DMS 273 treated with DMSO at 0.1 percent for 48 hours (cell line): ENCODE data around the gene KHNYN.
"Not testable (repeated sequence)": the region's sequence is repeated elsewhere in the genome, so short reads cannot be mapped to it uniquely, and the experiment has no call there.

Experiments used
- DNase-seq: peaks from one replicate; lab custom pipeline; 2025; lab: John Stamatoyannopoulos, UW

KHNYN gene

DNA sequence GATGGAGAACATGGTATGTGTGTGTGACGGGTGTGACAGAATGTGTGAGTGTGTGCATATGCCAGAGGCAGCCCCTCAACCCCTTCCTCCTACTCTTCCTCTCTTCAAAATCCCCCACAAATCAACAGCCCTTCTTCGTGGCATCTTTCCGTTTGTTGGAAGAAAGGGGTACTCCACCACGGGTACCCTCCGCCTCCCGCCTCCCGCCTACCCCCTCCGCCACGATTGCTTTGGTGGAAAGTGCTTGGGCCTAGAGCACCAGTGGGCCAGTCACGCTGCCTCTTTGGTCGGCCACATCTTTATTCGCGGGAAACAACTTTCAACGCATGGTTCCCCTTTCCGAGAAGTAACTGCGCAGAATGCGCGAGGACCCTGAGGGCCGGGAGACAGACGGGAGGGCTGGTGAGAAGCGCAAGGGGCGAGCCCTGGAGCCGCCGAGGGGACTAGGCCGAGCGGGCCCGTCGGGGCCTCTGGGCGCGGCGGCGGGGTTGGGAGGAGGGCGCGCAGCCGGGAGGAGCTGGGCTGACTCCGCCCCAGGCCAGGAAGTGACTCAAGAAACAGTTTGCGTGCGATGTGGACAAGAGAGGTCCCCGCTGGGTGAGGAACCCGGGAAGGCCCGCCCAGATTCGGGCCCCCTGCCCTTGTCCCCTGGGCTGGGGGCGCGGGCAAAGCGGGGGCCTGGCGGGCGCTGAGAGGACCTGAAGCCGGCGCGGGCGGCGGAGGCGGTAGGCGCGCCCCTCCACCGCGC is at the start of gene KHNYN, which contains the start of gene CBLN3:
Gene KHNYN (plus strand): TSS at position 560 of the 748 bp plus-strand sequence. CDS start 777 bp downstream, outside the sequence.
Gene CBLN3 (minus strand): TSS at position 274 of the 748 bp plus-strand sequence. CDS start 614 bp downstream, outside the sequence.
- peak; percentile 58 for DNase-seq

- peak; percentile 68 for DNase-seq
These were observed 48.2 kb upstream of the KHNYN start for GRCh38 chr14:24381363-24382063.

DNA sequence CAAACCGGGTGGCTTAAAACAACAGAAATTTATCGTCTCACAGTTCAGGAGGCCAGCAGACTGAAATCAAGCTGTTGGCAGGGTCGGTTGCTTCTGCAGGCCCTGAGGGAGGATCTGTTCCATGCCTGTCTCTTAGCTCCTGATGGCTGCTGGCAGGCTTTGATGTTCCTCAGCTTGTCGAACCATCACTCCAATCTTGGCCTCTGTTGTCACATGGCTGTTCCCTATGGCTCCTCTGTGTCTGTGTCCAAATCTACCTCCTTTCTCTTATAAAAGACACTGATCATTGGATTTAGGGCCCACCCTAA is 47.7 kb upstream of the KHNYN start:
- no peak for DNase-seq

DNA sequence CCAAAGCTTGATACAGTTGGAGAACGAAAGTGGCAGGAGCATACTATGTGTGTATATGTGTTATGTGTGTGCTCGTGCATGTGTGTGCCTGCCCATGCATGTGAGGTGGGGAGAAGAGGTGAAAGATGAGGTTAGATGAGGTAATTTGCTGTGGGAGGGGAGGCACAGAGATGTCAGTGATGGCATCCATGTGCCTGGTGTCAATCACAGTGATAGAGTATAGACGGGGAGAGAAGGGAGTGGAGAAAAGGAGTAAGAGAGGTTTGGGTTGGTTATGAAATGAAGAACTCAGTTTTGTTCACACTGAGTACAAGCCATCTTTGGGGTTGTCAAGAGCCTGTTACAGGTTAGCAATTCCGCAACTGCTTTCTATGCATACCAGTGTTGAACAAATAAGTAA is 45.6 kb upstream of the KHNYN start:
- DNase-seq, result no peak

- no peak for DNase-seq
These were observed 44.2 kb upstream of the KHNYN start for GRCh38 chr14:24385524-24385923.

DNA sequence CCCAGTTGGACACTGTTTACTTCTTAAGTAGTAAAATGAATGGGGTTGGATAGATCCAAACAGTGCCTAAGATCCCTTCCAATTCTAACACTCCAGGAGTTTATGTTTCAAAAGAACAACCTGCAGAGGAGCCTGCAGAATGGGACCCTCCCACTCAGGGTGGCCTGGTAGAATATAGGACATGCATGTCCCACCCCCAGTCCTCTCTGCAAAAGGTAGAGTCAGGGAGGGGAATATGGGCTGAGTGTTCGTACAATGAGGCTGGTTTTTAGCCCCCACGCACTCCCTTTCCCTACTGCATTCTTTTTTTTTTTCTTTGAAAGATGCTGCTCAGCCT is 42.8 kb upstream of the KHNYN start:
- no peak for DNase-seq

DNA sequence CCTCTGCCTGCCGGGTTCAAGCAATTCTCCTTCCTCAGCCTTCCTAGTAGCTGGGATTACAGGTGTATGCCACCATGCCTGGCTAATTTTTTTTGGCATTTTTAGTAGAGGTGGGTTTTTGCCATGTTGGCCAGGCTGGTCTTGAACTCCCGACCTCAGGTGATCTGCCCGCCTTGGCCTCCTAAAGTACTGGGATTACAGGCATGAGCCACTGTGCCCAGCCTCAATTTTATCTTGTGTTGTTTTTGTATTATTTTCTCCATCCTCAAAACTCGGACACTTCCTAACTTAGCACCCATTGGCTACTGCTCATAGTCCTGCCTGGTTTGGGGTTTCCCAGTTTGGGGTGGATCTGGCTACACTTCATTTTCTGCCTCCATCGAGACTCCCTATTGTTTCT is 42.2 kb upstream of the KHNYN start:
- DNase-seq, result not testable (repeated sequence)

DNA sequence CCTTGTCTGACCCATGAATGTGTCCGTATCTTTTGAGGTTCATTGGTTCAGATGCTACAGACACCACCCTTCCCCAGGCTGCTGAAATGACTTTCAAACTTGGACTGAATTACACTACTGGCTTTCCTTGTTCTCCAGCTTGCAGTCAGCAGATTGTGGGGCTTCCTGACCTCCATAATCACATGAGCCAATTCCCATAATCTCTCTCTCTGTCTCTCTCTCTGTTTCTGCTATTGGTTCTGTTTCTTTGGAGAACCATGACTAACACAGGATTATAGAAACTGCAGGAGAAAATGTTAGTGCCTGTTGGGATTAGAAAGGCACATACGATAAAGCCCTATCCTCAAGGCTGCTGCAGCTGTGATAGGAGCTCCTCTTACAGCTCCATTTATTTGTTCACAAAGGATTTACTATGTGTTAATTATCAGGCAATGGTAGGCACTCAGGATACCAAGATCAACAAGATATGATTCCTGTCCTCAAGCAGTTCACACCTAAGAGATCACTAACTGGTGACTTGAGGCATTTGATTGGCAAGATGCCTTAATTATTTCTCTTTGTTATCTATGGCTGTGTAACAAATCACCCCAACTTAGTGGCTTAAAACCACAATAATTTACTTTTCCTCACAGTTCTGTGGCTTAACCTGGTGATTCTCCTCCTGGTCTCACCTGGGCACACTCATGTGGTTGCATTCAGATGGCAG is 41.1 kb upstream of the KHNYN start:
- no peak for DNase-seq

DNA sequence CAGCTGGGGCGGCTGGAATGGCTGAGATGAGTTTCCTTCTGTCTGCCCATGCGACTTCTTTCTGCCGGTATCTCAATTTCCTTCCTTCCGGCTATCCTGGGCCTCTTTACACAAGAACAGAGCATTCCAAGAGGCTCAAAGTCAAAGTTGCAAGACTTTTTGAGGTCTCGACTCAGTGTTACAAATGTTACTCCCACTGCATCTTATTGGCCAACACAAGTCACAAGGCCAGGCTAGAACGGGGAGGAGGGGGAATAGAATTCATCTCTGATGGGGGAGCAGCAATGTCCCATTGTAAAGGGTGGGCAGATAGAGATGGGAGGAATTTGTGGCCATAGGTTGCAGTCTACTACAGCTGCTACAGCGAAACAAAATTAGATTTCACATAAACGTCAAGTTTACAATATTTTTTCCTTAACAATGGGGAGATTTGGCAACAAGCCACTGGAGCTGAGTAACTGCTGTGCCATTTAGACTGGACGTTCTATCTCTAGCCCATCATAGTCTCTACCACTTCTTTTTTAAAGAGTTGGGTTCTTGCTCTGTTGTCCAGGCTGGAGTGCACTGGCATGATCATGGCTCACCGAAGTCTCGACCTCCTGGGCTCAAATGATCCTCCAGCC is 40.4 kb upstream of the KHNYN start:
- DNase-seq, result no peak

DNA sequence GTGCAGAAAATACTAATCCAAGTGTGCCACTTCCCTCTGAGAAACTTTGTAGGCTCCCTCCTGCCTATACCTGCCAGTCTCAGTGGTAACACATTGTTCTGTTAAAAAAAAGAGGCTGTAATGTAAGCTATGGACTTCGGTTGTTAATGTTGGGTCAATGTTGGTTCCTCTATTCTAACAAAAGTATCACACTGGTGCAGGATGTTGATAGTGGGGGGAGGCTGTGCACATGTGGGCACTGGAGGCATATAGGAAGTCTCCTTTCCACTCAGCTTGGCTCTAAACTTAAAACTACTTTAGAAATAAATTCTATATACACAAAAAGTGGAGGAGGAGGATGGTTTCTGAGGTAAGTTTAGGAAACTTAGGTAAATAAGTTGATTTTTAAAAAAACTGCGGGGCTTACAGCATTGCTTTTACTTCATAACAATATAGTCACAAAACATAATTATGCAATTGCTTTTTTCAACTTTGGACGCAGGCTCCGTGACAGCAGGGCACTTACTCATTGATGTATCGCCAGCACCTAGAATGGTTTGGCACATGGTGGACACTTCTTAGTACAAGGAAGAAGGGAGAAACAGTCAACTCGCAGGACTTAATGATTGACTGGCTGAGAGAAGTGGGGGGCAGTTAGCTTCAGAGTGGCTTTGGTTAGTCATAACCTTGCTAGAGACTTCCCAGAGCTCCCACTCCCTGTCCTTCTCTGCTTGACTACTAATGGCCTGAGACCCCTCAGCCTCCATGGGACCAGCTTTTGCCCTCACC is 38.9 kb upstream of the KHNYN start:
- no peak for DNase-seq

DNA sequence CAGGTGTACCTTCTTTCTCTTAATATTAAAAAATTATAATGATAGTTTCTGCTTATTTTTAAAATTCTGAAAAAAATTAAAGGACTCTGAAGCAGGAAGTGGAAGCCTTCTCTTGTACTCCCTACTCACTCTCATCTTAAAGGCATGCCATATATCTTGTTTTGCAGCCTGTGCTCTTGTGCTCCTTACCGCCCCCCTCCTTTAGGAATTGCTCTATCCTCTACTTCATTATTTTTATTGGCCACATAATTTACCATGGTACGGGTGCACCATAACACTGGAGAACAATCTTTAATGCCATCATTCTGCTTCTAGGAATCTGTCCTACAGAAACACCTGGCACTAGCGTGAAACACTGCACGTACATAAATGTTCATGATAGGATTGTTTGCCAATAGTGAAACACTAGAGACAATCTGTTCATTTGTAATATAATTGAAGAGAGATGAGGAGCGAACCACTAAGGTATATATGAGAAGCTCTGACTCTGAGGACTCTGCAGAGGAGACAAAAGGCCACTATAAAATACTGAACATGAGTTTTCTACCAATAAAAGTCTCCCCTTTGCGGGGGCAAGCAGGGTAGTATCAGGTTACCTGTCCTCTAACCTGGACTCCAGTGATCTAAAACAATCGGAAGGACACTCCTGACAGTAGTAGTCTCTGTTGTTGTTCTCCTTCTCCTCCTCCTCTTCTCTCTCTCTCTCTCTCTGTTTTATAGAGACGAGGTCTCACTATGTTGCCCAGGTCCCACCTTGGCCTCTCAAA is 37.2 kb upstream of the KHNYN start:
- DNase-seq, result peak; percentile 9

DNA sequence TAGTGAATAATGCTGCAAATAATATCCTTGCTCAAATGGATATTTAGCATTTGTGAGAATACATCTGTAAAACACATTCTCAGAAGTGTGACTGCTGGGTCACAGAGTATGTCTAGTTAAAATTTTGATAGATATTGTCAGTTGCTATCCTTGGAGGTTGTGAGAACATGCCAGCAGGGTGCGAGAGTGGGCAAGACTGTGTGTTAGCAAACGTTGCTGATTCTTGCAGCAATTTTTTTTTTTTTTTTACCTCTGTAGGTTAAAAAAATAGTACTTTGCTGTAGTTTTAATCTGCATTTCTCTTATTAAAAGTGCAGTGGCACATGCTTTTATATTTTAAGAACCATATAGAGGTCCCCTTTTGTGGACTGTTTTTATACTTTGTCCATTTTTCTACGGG is 35.5 kb upstream of the KHNYN start:
- DNase-seq, result no peak

DNA sequence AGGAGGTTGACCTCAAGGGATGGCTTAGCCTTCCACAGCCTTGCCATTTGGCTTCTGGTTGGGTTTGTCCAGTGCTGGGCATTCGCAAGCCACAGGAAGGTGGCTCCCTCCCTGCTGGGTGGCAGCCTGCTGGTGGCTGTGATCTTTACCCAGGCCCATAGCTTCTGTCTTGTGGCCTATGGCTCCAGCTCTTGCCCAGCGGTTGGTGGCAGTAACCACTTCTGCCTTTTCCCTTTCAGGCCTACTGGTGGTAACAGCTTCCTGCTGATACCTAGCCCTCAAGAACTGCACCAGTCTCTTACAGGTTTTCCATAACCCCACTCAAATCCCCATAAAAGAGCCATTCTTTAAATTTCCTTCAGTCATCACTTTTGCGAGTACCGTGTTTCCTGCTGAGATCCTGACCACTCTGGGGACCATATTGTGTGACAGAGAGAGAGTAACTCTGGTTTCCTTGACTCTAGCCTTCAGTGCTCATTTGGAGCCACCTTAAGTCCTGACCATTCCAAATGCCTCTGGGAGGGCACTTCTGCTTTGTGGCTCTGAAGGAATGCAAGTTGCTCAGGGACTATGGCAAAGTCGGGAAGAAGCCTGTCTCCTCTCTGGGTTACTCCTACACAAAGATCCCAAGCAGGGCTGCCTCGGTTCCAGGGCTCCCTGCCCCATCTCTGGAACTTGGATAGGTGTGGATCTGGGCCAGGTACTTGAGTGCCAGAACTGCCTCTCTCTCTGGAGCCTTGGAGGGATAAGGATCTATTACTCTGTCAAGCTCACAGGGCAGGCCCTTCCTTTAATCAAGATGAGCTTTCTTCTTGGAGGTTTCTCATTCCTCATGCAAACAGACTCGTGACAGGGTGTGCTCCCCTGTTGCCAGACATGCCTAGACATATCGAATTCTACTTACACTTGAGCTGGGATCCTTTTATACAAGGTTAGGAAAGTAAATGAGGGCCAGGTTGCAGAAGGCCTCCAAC is 33.9 kb upstream of the KHNYN start:
- DNase-seq, result no peak

- no peak for DNase-seq
These were observed 32.0 kb upstream of the KHNYN start for GRCh38 chr14:24397639-24398292.

DNA sequence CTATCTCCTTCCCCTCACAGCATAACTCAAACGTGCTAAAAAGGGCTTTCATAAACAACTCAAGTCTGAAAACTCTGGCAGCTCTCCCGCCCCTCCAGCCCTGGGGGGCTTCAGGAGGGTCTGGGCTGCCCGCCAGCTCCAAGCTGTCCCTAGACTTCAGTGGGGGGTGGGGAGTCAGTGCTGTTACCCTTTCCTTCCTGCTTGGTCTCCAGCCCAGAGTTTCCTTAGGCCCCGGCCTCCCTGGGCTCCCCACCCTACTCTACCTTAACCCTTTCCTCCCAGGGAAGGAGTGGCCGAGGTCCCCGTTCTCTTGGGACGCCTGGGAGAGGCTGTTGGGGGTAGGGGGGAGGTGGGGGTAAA is 31.5 kb upstream of the KHNYN start:
- DNase-seq, result no peak

- DNase-seq, result no peak
These were observed 30.9 kb upstream of the KHNYN start, which contains the start of gene NYNRIN for GRCh38 chr14:24398653-24399446. NYNRIN (plus strand) TSS chr14:24399003; CDS start chr14:24399247, 244 bp downstream.

GRCh38 chr14:24399447-24399822 is 30.3 kb upstream of the KHNYN start:
- DNase-seq, result no peak

GRCh38 chr14:24399999-24400718 is 29.6 kb upstream of the KHNYN start:
- DNase-seq, result no peak
